ENCODE data around the gene TMEM121. TPM values are rescaled to one million over a fixed set of nuclear protein-coding genes. Genes with fewer than 3 reads are reported as not detected.

The TMEM121 gene
- total and polyA plus RNA-seq, 2 of the 8 experiments (the other 6 are each of a cell fraction or from before 2014, with no cell fraction given), result 1.9 TPM; not detected in 1

DNA sequence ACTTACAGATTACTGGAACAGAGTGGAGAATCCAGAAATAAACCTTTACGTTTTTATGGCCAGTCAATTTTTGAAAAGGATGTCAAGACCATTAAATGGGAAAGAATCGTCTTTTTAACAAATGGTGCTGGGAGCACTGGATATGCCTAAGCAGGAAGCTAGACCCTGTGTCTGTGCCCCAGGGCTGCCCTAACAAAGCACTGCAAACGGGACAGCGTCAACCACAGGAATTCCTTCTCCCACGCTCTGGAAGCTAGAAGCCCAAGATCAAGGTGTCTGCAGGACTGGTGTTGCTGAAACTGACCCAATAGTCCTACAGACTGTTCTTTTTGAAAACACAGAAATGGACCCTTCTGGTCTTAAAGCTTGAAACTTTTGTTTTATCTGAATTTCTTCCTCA, 9.3 kb upstream of the TMEM121 start (continued):
- TF ChIP-seq, protein P1, sequence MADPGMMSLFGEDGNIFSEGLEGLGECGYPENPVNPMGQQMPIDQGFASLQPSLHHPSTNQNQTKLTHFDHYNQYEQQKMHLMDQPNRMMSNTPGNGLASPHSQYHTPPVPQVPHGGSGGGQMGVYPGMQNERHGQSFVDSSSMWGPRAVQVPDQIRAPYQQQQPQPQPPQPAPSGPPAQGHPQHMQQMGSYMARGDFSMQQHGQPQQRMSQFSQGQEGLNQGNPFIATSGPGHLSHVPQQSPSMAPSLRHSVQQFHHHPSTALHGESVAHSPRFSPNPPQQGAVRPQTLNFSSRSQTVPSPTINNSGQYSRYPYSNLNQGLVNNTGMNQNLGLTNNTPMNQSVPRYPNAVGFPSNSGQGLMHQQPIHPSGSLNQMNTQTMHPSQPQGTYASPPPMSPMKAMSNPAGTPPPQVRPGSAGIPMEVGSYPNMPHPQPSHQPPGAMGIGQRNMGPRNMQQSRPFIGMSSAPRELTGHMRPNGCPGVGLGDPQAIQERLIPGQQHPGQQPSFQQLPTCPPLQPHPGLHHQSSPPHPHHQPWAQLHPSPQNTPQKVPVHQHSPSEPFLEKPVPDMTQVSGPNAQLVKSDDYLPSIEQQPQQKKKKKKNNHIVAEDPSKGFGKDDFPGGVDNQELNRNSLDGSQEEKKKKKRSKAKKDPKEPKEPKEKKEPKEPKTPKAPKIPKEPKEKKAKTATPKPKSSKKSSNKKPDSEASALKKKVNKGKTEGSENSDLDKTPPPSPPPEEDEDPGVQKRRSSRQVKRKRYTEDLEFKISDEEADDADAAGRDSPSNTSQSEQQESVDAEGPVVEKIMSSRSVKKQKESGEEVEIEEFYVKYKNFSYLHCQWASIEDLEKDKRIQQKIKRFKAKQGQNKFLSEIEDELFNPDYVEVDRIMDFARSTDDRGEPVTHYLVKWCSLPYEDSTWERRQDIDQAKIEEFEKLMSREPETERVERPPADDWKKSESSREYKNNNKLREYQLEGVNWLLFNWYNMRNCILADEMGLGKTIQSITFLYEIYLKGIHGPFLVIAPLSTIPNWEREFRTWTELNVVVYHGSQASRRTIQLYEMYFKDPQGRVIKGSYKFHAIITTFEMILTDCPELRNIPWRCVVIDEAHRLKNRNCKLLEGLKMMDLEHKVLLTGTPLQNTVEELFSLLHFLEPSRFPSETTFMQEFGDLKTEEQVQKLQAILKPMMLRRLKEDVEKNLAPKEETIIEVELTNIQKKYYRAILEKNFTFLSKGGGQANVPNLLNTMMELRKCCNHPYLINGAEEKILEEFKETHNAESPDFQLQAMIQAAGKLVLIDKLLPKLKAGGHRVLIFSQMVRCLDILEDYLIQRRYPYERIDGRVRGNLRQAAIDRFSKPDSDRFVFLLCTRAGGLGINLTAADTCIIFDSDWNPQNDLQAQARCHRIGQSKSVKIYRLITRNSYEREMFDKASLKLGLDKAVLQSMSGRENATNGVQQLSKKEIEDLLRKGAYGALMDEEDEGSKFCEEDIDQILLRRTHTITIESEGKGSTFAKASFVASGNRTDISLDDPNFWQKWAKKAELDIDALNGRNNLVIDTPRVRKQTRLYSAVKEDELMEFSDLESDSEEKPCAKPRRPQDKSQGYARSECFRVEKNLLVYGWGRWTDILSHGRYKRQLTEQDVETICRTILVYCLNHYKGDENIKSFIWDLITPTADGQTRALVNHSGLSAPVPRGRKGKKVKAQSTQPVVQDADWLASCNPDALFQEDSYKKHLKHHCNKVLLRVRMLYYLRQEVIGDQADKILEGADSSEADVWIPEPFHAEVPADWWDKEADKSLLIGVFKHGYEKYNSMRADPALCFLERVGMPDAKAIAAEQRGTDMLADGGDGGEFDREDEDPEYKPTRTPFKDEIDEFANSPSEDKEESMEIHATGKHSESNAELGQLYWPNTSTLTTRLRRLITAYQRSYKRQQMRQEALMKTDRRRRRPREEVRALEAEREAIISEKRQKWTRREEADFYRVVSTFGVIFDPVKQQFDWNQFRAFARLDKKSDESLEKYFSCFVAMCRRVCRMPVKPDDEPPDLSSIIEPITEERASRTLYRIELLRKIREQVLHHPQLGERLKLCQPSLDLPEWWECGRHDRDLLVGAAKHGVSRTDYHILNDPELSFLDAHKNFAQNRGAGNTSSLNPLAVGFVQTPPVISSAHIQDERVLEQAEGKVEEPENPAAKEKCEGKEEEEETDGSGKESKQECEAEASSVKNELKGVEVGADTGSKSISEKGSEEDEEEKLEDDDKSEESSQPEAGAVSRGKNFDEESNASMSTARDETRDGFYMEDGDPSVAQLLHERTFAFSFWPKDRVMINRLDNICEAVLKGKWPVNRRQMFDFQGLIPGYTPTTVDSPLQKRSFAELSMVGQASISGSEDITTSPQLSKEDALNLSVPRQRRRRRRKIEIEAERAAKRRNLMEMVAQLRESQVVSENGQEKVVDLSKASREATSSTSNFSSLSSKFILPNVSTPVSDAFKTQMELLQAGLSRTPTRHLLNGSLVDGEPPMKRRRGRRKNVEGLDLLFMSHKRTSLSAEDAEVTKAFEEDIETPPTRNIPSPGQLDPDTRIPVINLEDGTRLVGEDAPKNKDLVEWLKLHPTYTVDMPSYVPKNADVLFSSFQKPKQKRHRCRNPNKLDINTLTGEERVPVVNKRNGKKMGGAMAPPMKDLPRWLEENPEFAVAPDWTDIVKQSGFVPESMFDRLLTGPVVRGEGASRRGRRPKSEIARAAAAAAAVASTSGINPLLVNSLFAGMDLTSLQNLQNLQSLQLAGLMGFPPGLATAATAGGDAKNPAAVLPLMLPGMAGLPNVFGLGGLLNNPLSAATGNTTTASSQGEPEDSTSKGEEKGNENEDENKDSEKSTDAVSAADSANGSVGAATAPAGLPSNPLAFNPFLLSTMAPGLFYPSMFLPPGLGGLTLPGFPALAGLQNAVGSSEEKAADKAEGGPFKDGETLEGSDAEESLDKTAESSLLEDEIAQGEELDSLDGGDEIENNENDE (IDR thresholded peaks at IDR 0.05; ENCODE audit: insufficient replicate concordance, low read length), result no peak
- TF ChIP-seq RNF2 (IDR thresholded peaks at IDR 0.05; ENCODE audit: borderline replicate concordance, low read depth, low read length, missing control alignments, poor library complexity, severe bottlenecking) (no peak), KDM5A (IDR thresholded peaks at IDR 0.05; ENCODE audit: low read length) (no peak), BRCA1 (IDR thresholded peaks at IDR 0.05; ENCODE audit: low read depth, low read length) (no peak), ZNF274 (IDR thresholded peaks at IDR 0.05; ENCODE audit: borderline replicate concordance, extremely low read depth, low read length) (no peak), HDAC6 (IDR thresholded peaks at IDR 0.05; ENCODE audit: low read depth, low read length) (no peak), CEBPB (IDR thresholded peaks at IDR 0.05; ENCODE audit: low read depth, low read length) (no peak), EZH2 (IDR thresholded peaks at IDR 0.05; ENCODE audit: low read depth, low read length, severe bottlenecking) (no peak), RBBP5 (IDR thresholded peaks at IDR 0.05; ENCODE audit: borderline replicate concordance, low read depth, low read length) (no peak), TAF7 (optimal IDR thresholded peaks at IDR 0.05; ENCODE audit: borderline replicate concordance, low read depth, low read length) (no peak), FOSL1 (IDR thresholded peaks at IDR 0.05; ENCODE audit: insufficient read depth, low read depth, low read length) (no peak), CHD2 (IDR thresholded peaks at IDR 0.05; ENCODE audit: low read length) (no peak)

Data from H1 (cell line).